ENCODE results near the gene TM9SF1. TPM values are rescaled to one million over a fixed set of nuclear protein-coding genes. Genes with fewer than 3 reads are reported as not detected.

The TM9SF1 gene
- total RNA-seq, 1 experiment from 2014 or later = 44.7 TPM

- no TSS peak for BruUV-seq (replicated peaks)
- ATAC-seq (no peak), DNase-seq (ENCODE audit: low read depth, low spot score) (no peak)
- in situ Hi-C loops (cut with HindIII; ENCODE audit: low pct_unique_long_range_greater_than_20kb, low sequenced_read_pairs) (no loop called here), intact Hi-C loops (cut with micrococcal nuclease; ENCODE audit: unreplicated experiment) (no loop called here)
- TF ChIP-seq SIN3A (IDR thresholded peaks at IDR 0.05; ENCODE audit: borderline replicate concordance, insufficient read depth, low read depth, low read length) (no peak), POLR2AphosphoS5 (IDR thresholded peaks at IDR 0.05; ENCODE audit: low read depth, low read length) (no peak), TCF7L2 (IDR thresholded peaks at IDR 0.05; ENCODE audit: low read depth, low read length) (no peak)
- TF ChIP-seq, protein P1, sequence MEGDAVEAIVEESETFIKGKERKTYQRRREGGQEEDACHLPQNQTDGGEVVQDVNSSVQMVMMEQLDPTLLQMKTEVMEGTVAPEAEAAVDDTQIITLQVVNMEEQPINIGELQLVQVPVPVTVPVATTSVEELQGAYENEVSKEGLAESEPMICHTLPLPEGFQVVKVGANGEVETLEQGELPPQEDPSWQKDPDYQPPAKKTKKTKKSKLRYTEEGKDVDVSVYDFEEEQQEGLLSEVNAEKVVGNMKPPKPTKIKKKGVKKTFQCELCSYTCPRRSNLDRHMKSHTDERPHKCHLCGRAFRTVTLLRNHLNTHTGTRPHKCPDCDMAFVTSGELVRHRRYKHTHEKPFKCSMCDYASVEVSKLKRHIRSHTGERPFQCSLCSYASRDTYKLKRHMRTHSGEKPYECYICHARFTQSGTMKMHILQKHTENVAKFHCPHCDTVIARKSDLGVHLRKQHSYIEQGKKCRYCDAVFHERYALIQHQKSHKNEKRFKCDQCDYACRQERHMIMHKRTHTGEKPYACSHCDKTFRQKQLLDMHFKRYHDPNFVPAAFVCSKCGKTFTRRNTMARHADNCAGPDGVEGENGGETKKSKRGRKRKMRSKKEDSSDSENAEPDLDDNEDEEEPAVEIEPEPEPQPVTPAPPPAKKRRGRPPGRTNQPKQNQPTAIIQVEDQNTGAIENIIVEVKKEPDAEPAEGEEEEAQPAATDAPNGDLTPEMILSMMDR (IDR thresholded peaks at IDR 0.05) = no peak
- TF ChIP-seq, protein P2, sequence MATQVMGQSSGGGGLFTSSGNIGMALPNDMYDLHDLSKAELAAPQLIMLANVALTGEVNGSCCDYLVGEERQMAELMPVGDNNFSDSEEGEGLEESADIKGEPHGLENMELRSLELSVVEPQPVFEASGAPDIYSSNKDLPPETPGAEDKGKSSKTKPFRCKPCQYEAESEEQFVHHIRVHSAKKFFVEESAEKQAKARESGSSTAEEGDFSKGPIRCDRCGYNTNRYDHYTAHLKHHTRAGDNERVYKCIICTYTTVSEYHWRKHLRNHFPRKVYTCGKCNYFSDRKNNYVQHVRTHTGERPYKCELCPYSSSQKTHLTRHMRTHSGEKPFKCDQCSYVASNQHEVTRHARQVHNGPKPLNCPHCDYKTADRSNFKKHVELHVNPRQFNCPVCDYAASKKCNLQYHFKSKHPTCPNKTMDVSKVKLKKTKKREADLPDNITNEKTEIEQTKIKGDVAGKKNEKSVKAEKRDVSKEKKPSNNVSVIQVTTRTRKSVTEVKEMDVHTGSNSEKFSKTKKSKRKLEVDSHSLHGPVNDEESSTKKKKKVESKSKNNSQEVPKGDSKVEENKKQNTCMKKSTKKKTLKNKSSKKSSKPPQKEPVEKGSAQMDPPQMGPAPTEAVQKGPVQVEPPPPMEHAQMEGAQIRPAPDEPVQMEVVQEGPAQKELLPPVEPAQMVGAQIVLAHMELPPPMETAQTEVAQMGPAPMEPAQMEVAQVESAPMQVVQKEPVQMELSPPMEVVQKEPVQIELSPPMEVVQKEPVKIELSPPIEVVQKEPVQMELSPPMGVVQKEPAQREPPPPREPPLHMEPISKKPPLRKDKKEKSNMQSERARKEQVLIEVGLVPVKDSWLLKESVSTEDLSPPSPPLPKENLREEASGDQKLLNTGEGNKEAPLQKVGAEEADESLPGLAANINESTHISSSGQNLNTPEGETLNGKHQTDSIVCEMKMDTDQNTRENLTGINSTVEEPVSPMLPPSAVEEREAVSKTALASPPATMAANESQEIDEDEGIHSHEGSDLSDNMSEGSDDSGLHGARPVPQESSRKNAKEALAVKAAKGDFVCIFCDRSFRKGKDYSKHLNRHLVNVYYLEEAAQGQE (IDR thresholded peaks at IDR 0.05; ENCODE audit: insufficient read depth in 1 of 2, low read depth in 2 of 2, low read length in 1 of 2) = no peak
- Histone ChIP-seq H3K4me3 (ENCODE audit: low read depth in 2 of 2, low read length in 2 of 2) (no peak overlapping the region), H3K27ac (ENCODE audit: low read length) (no peak overlapping the region), H3K9me3 (ENCODE audit: control insufficient read depth, insufficient read depth, low read depth, low read length) (no peaks in the 10 kb centered on the region), H3K4me1 (ENCODE audit: control insufficient read depth, insufficient read depth, low read length) (no peaks in the 10 kb centered on the region), H3K27me3 (ENCODE audit: control insufficient read depth, insufficient read depth, low read length) (no peaks in the 10 kb centered on the region), H3K36me3 (ENCODE audit: control insufficient read depth, insufficient read depth, low read length) (peaks cover 6% of the 10 kb centered on the region)
- ChIA-PET CTCF (interaction anchor here (0.6 kb wide), 1 partner anchor 95 kb away, joined by 4 read pairs; no protein-coding TSS in a partner anchor), POLR2A (interaction anchor here (0.5 to 0.6 kb wide), 2 partner anchors 15 to 18 kb away, joined by 3 read pairs; partner anchors contain the start of gene PSME1)
These were observed 43.7 kb downstream of the TM9SF1 start for GRCh38 chr14:24151404-24152080.

GRCh38 chr14:24150993-24151392, 44.2 kb downstream of the TM9SF1 start:
- Histone ChIP-seq H3K4me3 (ENCODE audit: low read depth in 2 of 2, low read length in 2 of 2) (no peak overlapping the region), H3K27me3 (ENCODE audit: control insufficient read depth, insufficient read depth, low read length) (no peaks in the 10 kb centered on the region), H3K4me1 (ENCODE audit: control insufficient read depth, insufficient read depth, low read length) (no peaks in the 10 kb centered on the region), H3K36me3 (ENCODE audit: control insufficient read depth, insufficient read depth, low read length) (peaks cover 6% of the 10 kb centered on the region), H3K27ac (ENCODE audit: low read length) (no peak overlapping the region), H3K9me3 (ENCODE audit: control insufficient read depth, insufficient read depth, low read depth, low read length) (no peaks in the 10 kb centered on the region)
- ChIA-PET POLR2A (interaction anchor here (0.5 to 0.6 kb wide), 3 partner anchors 15 to 41 kb away, joined by 3 to 9 read pairs (median 3); partner anchors contain the start of gene PSME1), CTCF (interaction anchor here (0.6 to 0.7 kb wide), 2 partner anchors 41 to 95 kb away, joined by 4 to 15 read pairs; no protein-coding TSS in a partner anchor)
- intact Hi-C loops (cut with micrococcal nuclease; ENCODE audit: unreplicated experiment) (no loop called here), in situ Hi-C loops (cut with HindIII; ENCODE audit: low pct_unique_long_range_greater_than_20kb, low sequenced_read_pairs) (no loop called here)
- no peak for ATAC-seq
- TF ChIP-seq SIN3A (IDR thresholded peaks at IDR 0.05; ENCODE audit: borderline replicate concordance, insufficient read depth, low read depth, low read length) (no peak), POLR2AphosphoS5 (IDR thresholded peaks at IDR 0.05; ENCODE audit: low read depth, low read length) (no peak), TCF7L2 (IDR thresholded peaks at IDR 0.05; ENCODE audit: low read depth, low read length) (no peak)
- TF ChIP-seq, protein P1 (IDR thresholded peaks at IDR 0.05) = no peak
- TF ChIP-seq, protein P2 (IDR thresholded peaks at IDR 0.05; ENCODE audit: insufficient read depth in 1 of 2, low read depth in 2 of 2, low read length in 1 of 2) = no peak
- no TSS peak for BruUV-seq (replicated peaks)
- no peak for DNase-seq (ENCODE audit: low read depth, low spot score)

Measured in Panc1 (cell line).